ENCODE measurements around the gene FAM83F.
A peak's percentile ranks its signal among the peaks of the same experiment; 100 is the strongest.

FAM83F gene

GRCh38 chr22:40033586-40034380 is 39.0 kb downstream of the FAM83F start:
- no peak for DNase-seq (ENCODE audit: low read depth in 2 of 2)

- no peak for DNase-seq (ENCODE audit: low read depth in 2 of 2)
Measured at GRCh38 chr22:40035351-40035750, 40.6 kb downstream of the FAM83F start.

GRCh38 chr22:40036126-40036525 is 41.4 kb downstream of the FAM83F start:
- no peak for DNase-seq (ENCODE audit: low read depth in 2 of 2)

- no peak for DNase-seq (ENCODE audit: low read depth in 2 of 2)
Measured at GRCh38 chr22:40036591-40037225, 42.0 kb downstream of the FAM83F start.

- DNase-seq (ENCODE audit: low read depth in 2 of 2): no peak
Measured at GRCh38 chr22:40037320-40037719, 42.6 kb downstream of the FAM83F start.

GRCh38 chr22:40039482-40040115 is 44.8 kb downstream of the FAM83F start:
- DNase-seq (ENCODE audit: low read depth in 2 of 2): no peak

- peak; percentile 50 to 64 for DNase-seq (ENCODE audit: low read depth in 2 of 2)
Measured at GRCh38 chr22:40040927-40041326, 46.2 kb downstream of the FAM83F start.

- no peak for DNase-seq (ENCODE audit: low read depth in 2 of 2)
Measured at GRCh38 chr22:40041366-40042137, 46.8 kb downstream of the FAM83F start.

GRCh38 chr22:40042312-40042711 is 47.6 kb downstream of the FAM83F start:
- no peak for DNase-seq (ENCODE audit: low read depth in 2 of 2)

- no peak for DNase-seq (ENCODE audit: low read depth in 2 of 2)
Measured at GRCh38 chr22:40043081-40043480, 48.3 kb downstream of the FAM83F start.

- no peak for DNase-seq (ENCODE audit: low read depth in 2 of 2)
Measured at GRCh38 chr22:40043793-40044101, 49.0 kb downstream of the FAM83F start.

GRCh38 chr22:40044102-40044869 is 49.5 kb downstream of the FAM83F start:
- DNase-seq (ENCODE audit: low read depth in 2 of 2): peak; percentile 98

- DNase-seq (ENCODE audit: low read depth in 2 of 2): no peak
Measured at GRCh38 chr22:40044870-40045834, 50.4 kb downstream of the FAM83F start.

- no peak for DNase-seq (ENCODE audit: low read depth in 2 of 2)
Measured at GRCh38 chr22:40046126-40046525, 51.4 kb downstream of the FAM83F start.

- DNase-seq (ENCODE audit: low read depth in 2 of 2): no peak
Measured at GRCh38 chr22:40050258-40050657, 55.5 kb downstream of the FAM83F start.

GRCh38 chr22:40051322-40051721 is 56.6 kb downstream of the FAM83F start:
- no peak for DNase-seq (ENCODE audit: low read depth in 2 of 2)

- no peak for DNase-seq (ENCODE audit: low read depth in 2 of 2)
Measured at GRCh38 chr22:40053460-40053859, 58.7 kb downstream of the FAM83F start.

- no peak for DNase-seq (ENCODE audit: low read depth in 2 of 2)
Measured at GRCh38 chr22:40054486-40054885, 59.7 kb downstream of the FAM83F start.

- no peak for DNase-seq (ENCODE audit: low read depth in 2 of 2)
Measured at GRCh38 chr22:40055143-40055883, 60.6 kb downstream of the FAM83F start.

GRCh38 chr22:40056154-40056553 is 61.4 kb downstream of the FAM83F start:
- no peak for DNase-seq (ENCODE audit: low read depth in 2 of 2)

Measured in fibroblast of skin of left biceps (primary cell).